HepG2 (cell line): ENCODE data around the gene SP8. TPM values are rescaled to one million over a fixed set of nuclear protein-coding genes. Genes with fewer than 3 reads are reported as not detected.
"Not testable (repeated sequence)": the region's sequence is repeated elsewhere in the genome, so short reads cannot be mapped to it uniquely, and the experiment has no call there.

Experiments used
- ATAC-seq: fragments of 200-7000 bp; cut with Tn5 transposase; 3 replicates; pipeline ENCODE4 v1.9.1; 2020; ENCODE audit warnings: mild to moderate bottlenecking, moderate library complexity
- BruUV-seq: library from RNA; stranded (reverse); fragments of 400-500 nt; replicated peaks from 2 replicates; lab custom pipeline; 2021; lab: Mats Ljungman, UMichigan
- CTCF ChIA-PET: fragments of 300-600 bp; formaldehyde crosslinking; extraction: SDS; loops from one replicate; lab custom pipeline; 2021; ENCODE audit warnings: low total read pairs, inconsistent platforms, low intra/inter-chr PET ratio; lab: Yijun Ruan, JAX
- POLR2A ChIA-PET: fragments of 350-600 bp; sonication (Branson Sonifier 250); formaldehyde crosslinking; loops from one replicate; lab custom pipeline; 2020; ENCODE audit warnings: antibody characterized with exemption, inconsistent platforms; lab: Yijun Ruan, JAX
- DNase-seq: peaks from one replicate; pipeline ENCODE4 v3.0.0-alpha.2; 2015; ENCODE audit warnings: low spot score
- FAIRE-seq: peaks from 3 replicates; lab custom pipeline; 2011; peaks lifted over from hg19 to GRCh38; lab: Jason Lieb, UNC
- H2AFZ ChIP-seq: one replicate; pipeline ENCODE4 v1.6.1; 2011; ENCODE audit warnings: low read length, inconsistent platforms
- H3K27ac ChIP-seq: fragments of 300-600 bp; 3 replicates; pipeline ENCODE4 v1.8.0; 2011; ENCODE audit warnings: mixed run types, mild to moderate bottlenecking, mixed read lengths, low read length, inconsistent platforms; ENCODE audit not compliant: insufficient read depth; ENCODE audit errors: extremely low read length
- H3K27me3 ChIP-seq, 2 experiments: fragments of 200-600 bp in 1 of 2; 2 replicates in 1 of 2; 3 replicates in 1 of 2; pipeline versions ENCODE4 v1.6.0 to v1.8.0; 2011; ENCODE audit warnings: low read length in 2 of 2, mild to moderate bottlenecking in 2 of 2, moderate library complexity in 2 of 2, inconsistent platforms in 1 of 2; ENCODE audit not compliant: insufficient read depth in 2 of 2, control insufficient read depth in 1 of 2
- H3K36me3 ChIP-seq, 2 experiments: fragments of 200-600 bp in 1 of 2; replicated peaks in 1 of 2; 2 replicates in 1 of 2; 3 replicates in 1 of 2; pipeline versions ENCODE4 v1.5.1 to v1.8.0; 2011; ENCODE audit warnings: low read length in 2 of 2, inconsistent platforms in 1 of 2; ENCODE audit not compliant: insufficient read depth in 2 of 2, control insufficient read depth in 1 of 2
- H3K4me1 ChIP-seq: 2 replicates; pipeline ENCODE4 v1.5.1; 2012; ENCODE audit warnings: low read length, inconsistent platforms; ENCODE audit not compliant: insufficient read depth
- H3K4me2 ChIP-seq: 2 replicates; pipeline ENCODE4 v1.6.0; 2011; ENCODE audit warnings: low read depth, low read length, inconsistent platforms
- H3K4me3 ChIP-seq, 3 experiments: fragments of 200-600 bp in 1 of 3; sonication (generic), shearing (Covaris generic) in 1 of 3; replicated peaks in 1 of 3; 2 replicates each; pipeline ENCODE4 v1.5.1; 2011 to 2016; ENCODE audit warnings: low read length in 3 of 3, inconsistent platforms in 2 of 3, low read depth in 2 of 3, mild to moderate bottlenecking in 2 of 3, control low read depth in 1 of 3, mixed read lengths in 1 of 3; ENCODE audit not compliant: insufficient read depth in 1 of 3
- H3K79me2 ChIP-seq: one replicate; pipeline ENCODE4 v1.6.1; 2011; ENCODE audit warnings: low read length, inconsistent platforms; ENCODE audit not compliant: insufficient read depth
- H3K9ac ChIP-seq: 2 replicates; pipeline ENCODE4 v1.6.0; 2011; ENCODE audit warnings: mild to moderate bottlenecking, low read depth, low read length, inconsistent platforms; ENCODE audit not compliant: insufficient read depth
- H3K9me3 ChIP-seq: 2 replicates; pipeline ENCODE4 v1.5.1; 2012; ENCODE audit warnings: mild to moderate bottlenecking, low read length
- H4K20me1 ChIP-seq: 2 replicates; pipeline ENCODE4 v1.6.0; 2011; ENCODE audit warnings: inconsistent platforms, mild to moderate bottlenecking, low read length, moderate library complexity; ENCODE audit not compliant: insufficient read depth
- NFYC ChIP-seq: IDR thresholded peaks from 2 replicates; pipeline ENCODE4 v1.6.1; 2016; ENCODE audit warnings: missing genetic modification reagents, missing compliant biosample characterization
- PHB2 ChIP-seq: fragments of 450-650 bp; IDR thresholded peaks from 2 replicates; pipeline ENCODE4 v1.6.1; 2018; ENCODE audit not compliant: partially characterized antibody
- U2AF2 ChIP-seq: fragments of 200-400 bp; formaldehyde crosslinking; IDR thresholded peaks from 2 replicates; pipeline ENCODE4 v1.6.1; 2017; ENCODE audit warnings: low read depth, mild to moderate bottlenecking, low read length
- ZNF30 ChIP-seq: sonication (generic); formaldehyde crosslinking; IDR thresholded peaks from 2 replicates; pipeline ENCODE4 v1.5.0; 2020; ENCODE audit warnings: mild to moderate bottlenecking, missing genetic modification reagents
- ZNF772 ChIP-seq: sonication (generic); formaldehyde crosslinking; IDR thresholded peaks from 2 replicates; pipeline ENCODE4 v1.5.0; 2020; ENCODE audit warnings: mild to moderate bottlenecking, missing genetic modification reagents
- ZSCAN20 ChIP-seq: sonication (generic); formaldehyde crosslinking; IDR thresholded peaks from 2 replicates; pipeline ENCODE4 v1.4.0; 2020; ENCODE audit warnings: missing genetic modification reagents, mild to moderate bottlenecking, borderline replicate concordance
- ZSCAN22 ChIP-seq: sonication (generic); formaldehyde crosslinking; IDR thresholded peaks from 2 replicates; pipeline ENCODE4 v1.4.0; 2020; ENCODE audit warnings: mild to moderate bottlenecking, missing genetic modification reagents
- WGBS: methylation state at CpG from one replicate; pipeline ENCODE4 v1.1.6; 2017; ENCODE audit warnings: low lambda C conversion rate; 5-methylcytosine and 5-hydroxymethylcytosine counted together
- in situ Hi-C: cut with HindIII; loops from 2 replicates; pipeline ENCODE4 v1.10.0; 2017; ENCODE audit warnings: low pct_unique_long_range_greater_than_20kb; ENCODE audit not compliant: extremely low pct_ligation_motif_present
- intact Hi-C: fragments of 100-400 bp; cut with micrococcal nuclease; formaldehyde crosslinking; loops from one replicate; pipeline ENCODE4 v1.10.0; 2022; ENCODE audit not compliant: unreplicated experiment
- polyA plus RNA-seq, 8 experiments: library from polyadenylated mRNA; depleted of rRNA in 3 of 8; stranded (reverse) in 7 of 8; unstranded in 1 of 8; fragments of >200 nt; fragmentation: Illumina TruSeq in 4 of 8; extraction: Trizol in 4 of 8; gene quantifications; 2 replicates each; pipeline versions ENCODE4 v1.2.1 to v1.2.3, GENCODE V29; 2011 to 2016; ENCODE audit warnings: low read depth in 4 of 8, missing spikeins in 1 of 8, mixed read lengths in 1 of 8; ENCODE audit not compliant: insufficient read depth in 1 of 8
- total RNA-seq, 5 experiments: library from RNA; depleted of rRNA; stranded (reverse); fragments of >200 nt; fragmentation: Illumina TruSeq; extraction: Trizol; gene quantifications; 2 replicates each; pipeline ENCODE4 v1.2.3, GENCODE V29; 2016; ENCODE audit warnings: low read depth in 1 of 5
- TF ChIP-seq, protein P1 (sequence below): sonication (generic); formaldehyde crosslinking; IDR thresholded peaks from 2 replicates; pipeline ENCODE4 v1.5.1; 2020; ENCODE audit warnings: missing genetic modification reagents, mild to moderate bottlenecking, borderline replicate concordance
- TF ChIP-seq, protein P2 (sequence below): sonication (generic); formaldehyde crosslinking; IDR thresholded peaks from 2 replicates; pipeline ENCODE4 v1.5.0; 2020; ENCODE audit warnings: missing genetic modification reagents

Gene SP8
- total and polyA plus RNA-seq, 2 of the 13 experiments (the other 11 are each of a cell fraction or from before 2014, with no cell fraction given), result not detected

- TF ChIP-seq, protein P1, sequence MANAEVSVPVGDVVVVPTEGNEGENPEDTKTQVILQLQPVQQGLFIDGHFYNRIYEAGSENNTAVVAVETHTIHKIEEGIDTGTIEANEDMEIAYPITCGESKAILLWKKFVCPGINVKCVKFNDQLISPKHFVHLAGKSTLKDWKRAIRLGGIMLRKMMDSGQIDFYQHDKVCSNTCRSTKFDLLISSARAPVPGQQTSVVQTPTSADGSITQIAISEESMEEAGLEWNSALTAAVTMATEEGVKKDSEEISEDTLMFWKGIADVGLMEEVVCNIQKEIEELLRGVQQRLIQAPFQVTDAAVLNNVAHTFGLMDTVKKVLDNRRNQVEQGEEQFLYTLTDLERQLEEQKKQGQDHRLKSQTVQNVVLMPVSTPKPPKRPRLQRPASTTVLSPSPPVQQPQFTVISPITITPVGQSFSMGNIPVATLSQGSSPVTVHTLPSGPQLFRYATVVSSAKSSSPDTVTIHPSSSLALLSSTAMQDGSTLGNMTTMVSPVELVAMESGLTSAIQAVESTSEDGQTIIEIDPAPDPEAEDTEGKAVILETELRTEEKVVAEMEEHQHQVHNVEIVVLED (CRISPR knock-in tag), result 0 out of 2 replicates have a peak, but pooled peaks have one; percentile 22
- TF ChIP-seq PHB2 (no peak), ZNF30 (CRISPR knock-in tag) (no peak), ZSCAN20 (CRISPR knock-in tag) (no peak), NFYC (CRISPR knock-in tag) (peak; percentile 17; the same call in 1 of the 2 replicates), ZSCAN22 (CRISPR knock-in tag) (no peak), U2AF2 (no peak), ZNF772 (CRISPR knock-in tag) (no peak)
- TF ChIP-seq, protein P2, sequence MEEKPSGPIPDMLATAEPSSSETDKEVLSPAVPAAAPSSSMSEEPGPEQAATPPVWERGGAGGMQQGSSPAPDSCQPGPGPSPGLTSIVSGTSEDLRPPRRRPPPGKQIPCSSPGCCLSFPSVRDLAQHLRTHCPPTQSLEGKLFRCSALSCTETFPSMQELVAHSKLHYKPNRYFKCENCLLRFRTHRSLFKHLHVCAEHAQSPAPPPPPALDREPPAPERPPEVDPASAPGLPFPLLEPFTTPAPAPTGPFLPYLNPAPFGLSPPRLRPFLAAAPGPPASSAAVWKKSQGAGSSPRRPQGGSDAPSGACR, result no peak
Observed at GRCh38 chr7:20786779-20787659, at the start of gene SP8 (continued).

GRCh38 chr7:20836424-20836823 is 49.7 kb upstream of the SP8 start:
- H3K27me3 ChIP-seq, BruUV-seq, H3K27ac ChIP-seq, FAIRE-seq, H3K4me1 ChIP-seq, POLR2A ChIA-PET, H3K36me3 ChIP-seq, in situ Hi-C loops, intact Hi-C loops, H3K4me3 ChIP-seq, H2AFZ ChIP-seq, H3K79me2 ChIP-seq, H3K9ac ChIP-seq, CTCF ChIA-PET, DNase-seq, H3K9me3 ChIP-seq, H4K20me1 ChIP-seq, H3K4me2 ChIP-seq, ATAC-seq: not testable (repeated sequence)
- 2% methylated on average over 2 of the region's 2 CpGs for WGBS
